Cardiac muscle cell (in vitro differentiated cells and primary cell): Measurements from ENCODE around the gene SUMO4. TPM values are rescaled to one million over a fixed set of nuclear protein-coding genes. Genes with fewer than 3 reads are reported as not detected.

Source experiments
- DNase-seq, 2 donors: peaks; one replicate each; pipeline versions ENCODE4 v3.0.0 to v3.0.0-alpha.2; 2010 to 2017; ENCODE audit warnings: low read depth in 1 of 2, low spot score in 1 of 2
- H3K27ac ChIP-seq: fragments of 200-600 bp; sonication (generic); 2 replicates; pipeline ENCODE4 v1.5.1; 2016
- H3K27me3 ChIP-seq: fragments of 200-600 bp; sonication (generic); 2 replicates; pipeline ENCODE4 v1.6.0; 2016; ENCODE audit warnings: control low read depth
- H3K36me3 ChIP-seq: fragments of 200-600 bp; sonication (generic); 2 replicates; pipeline ENCODE4 v1.5.1; 2016; ENCODE audit warnings: control low read depth
- H3K4me1 ChIP-seq: fragments of 200-600 bp; sonication (generic); 2 replicates; pipeline ENCODE4 v1.8.1; 2017; ENCODE audit warnings: low read depth, mild to moderate bottlenecking, mixed run types
- H3K4me3 ChIP-seq: fragments of 200-600 bp; sonication (generic); 2 replicates; pipeline ENCODE4 v1.5.1; 2016; ENCODE audit warnings: mild to moderate bottlenecking
- H3K9me3 ChIP-seq: fragments of 200-600 bp; sonication (generic); 2 replicates; pipeline ENCODE4 v1.5.1; 2017; ENCODE audit warnings: low read depth, mild to moderate bottlenecking, control low read depth
- CTCF ChIP-seq: IDR thresholded peaks from 2 replicates; pipeline ENCODE4 v1.5.1; 2012; ENCODE audit warnings: low read depth, mild to moderate bottlenecking, low read length
- polyA plus RNA-seq: library from polyadenylated mRNA; unstranded; fragments of >200 nt; fragmentation: Nextera tagmentation; extraction: Ambion mirVana; gene quantifications from 2 replicates; pipeline ENCODE4 v1.2.1, GENCODE V29; 2016
- total RNA-seq: library from RNA; depleted of rRNA; stranded (reverse); fragments of >200 nt; gene quantifications from 2 replicates; pipeline ENCODE4 v1.2.3, GENCODE V29; 2016

SUMO4 gene
- total and polyA plus RNA-seq, 2 experiments from 2014 or later, result 0.72 to 3.3 TPM

GRCh38 chr6:149387779-149388512 lies 12.1 kb upstream of the SUMO4 start:
- TF ChIP-seq CTCF, result no peak
- DNase-seq, result no peak
- no peak overlapping the region for H3K4me3 ChIP-seq
- no peak overlapping the region for H3K27ac ChIP-seq
- H3K4me1 ChIP-seq, result no peaks in the 10 kb centered on the region
- peaks cover 8% of the 10 kb centered on the region for H3K36me3 ChIP-seq
- H3K9me3 ChIP-seq, result no peaks in the 10 kb centered on the region
- no peaks in the 10 kb centered on the region for H3K27me3 ChIP-seq

GRCh38 chr6:149389509-149390297 lies 10.4 kb upstream of the SUMO4 start:
- Histone ChIP-seq H3K9me3 (no peaks in the 10 kb centered on the region), H3K4me3 (no peak overlapping the region), H3K4me1 (no peaks in the 10 kb centered on the region), H3K27ac (no peak overlapping the region), H3K36me3 (no peaks in the 10 kb centered on the region), H3K27me3 (no peaks in the 10 kb centered on the region)
- no peak for TF ChIP-seq CTCF
- DNase-seq, result peak in 1 of 2 donors; percentile 20

- Histone ChIP-seq H3K4me3 (no peak overlapping the region), H3K27ac (no peak overlapping the region), H3K27me3 (no peaks in the 10 kb centered on the region), H3K9me3 (no peaks in the 10 kb centered on the region), H3K4me1 (no peaks in the 10 kb centered on the region), H3K36me3 (peaks cover 6% of the 10 kb centered on the region)
- DNase-seq, result no peak
- no peak for TF ChIP-seq CTCF
Observed at GRCh38 chr6:149392093-149392492, 8.0 kb upstream of the SUMO4 start.

- Histone ChIP-seq H3K4me3 (no peak overlapping the region), H3K27ac (no peak overlapping the region), H3K27me3 (no peaks in the 10 kb centered on the region), H3K36me3 (peaks cover 9% of the 10 kb centered on the region), H3K4me1 (no peaks in the 10 kb centered on the region), H3K9me3 (no peaks in the 10 kb centered on the region)
- no peak for DNase-seq
- no peak for TF ChIP-seq CTCF
Observed at GRCh38 chr6:149392535-149392934, 7.5 kb upstream of the SUMO4 start.

GRCh38 chr6:149393002-149393679 lies 6.9 kb upstream of the SUMO4 start:
- H3K27ac ChIP-seq, result no peak overlapping the region
- DNase-seq, result no peak
- H3K4me1 ChIP-seq, result no peaks in the 10 kb centered on the region
- H3K9me3 ChIP-seq, result no peaks in the 10 kb centered on the region
- no peaks in the 10 kb centered on the region for H3K27me3 ChIP-seq
- no peak for TF ChIP-seq CTCF
- H3K36me3 ChIP-seq, result peaks cover 15% of the 10 kb centered on the region
- H3K4me3 ChIP-seq, result no peak overlapping the region
